ENCODE measurements around the gene IL10RB.

IL10RB gene

GRCh38 chr21:33325222-33326067 lies 59.3 kb downstream of the IL10RB start:
- Histone ChIP-seq H3K36me3 (ENCODE audit: control insufficient read depth, insufficient read depth, low read length) (no peaks in the 10 kb centered on the region), H3K27me3 (ENCODE audit: control insufficient read depth, insufficient read depth, low read length) (no peaks in the 10 kb centered on the region), H3K9me3 (ENCODE audit: control insufficient read depth, insufficient read depth, low read length) (no peaks in the 10 kb centered on the region), H3K4me1 (ENCODE audit: control insufficient read depth, insufficient read depth, low read length) (no peaks in the 10 kb centered on the region), H3K4me3 (ENCODE audit: low read length) (peak overlapping the region; percentile 86; the same call in 1 of the 2 replicates), H3K27ac (ENCODE audit: low read length) (no peak overlapping the region)
- WGBS (ENCODE audit: insufficient coverage, insufficient read length): no CpG with 5 or more reads among the region's 28 CpGs
- DNase-seq (ENCODE audit: low read depth, low spot score): no peak

GRCh38 chr21:33327326-33327725 lies 61.2 kb downstream of the IL10RB start:
- no peak for DNase-seq (ENCODE audit: low read depth, low spot score)
- Histone ChIP-seq H3K27ac (ENCODE audit: low read length) (no peak overlapping the region), H3K4me3 (ENCODE audit: low read length) (no peak overlapping the region), H3K9me3 (ENCODE audit: control insufficient read depth, insufficient read depth, low read length) (no peaks in the 10 kb centered on the region), H3K36me3 (ENCODE audit: control insufficient read depth, insufficient read depth, low read length) (no peaks in the 10 kb centered on the region), H3K27me3 (ENCODE audit: control insufficient read depth, insufficient read depth, low read length) (no peaks in the 10 kb centered on the region), H3K4me1 (ENCODE audit: control insufficient read depth, insufficient read depth, low read length) (no peaks in the 10 kb centered on the region)
- WGBS (ENCODE audit: insufficient coverage, insufficient read length): no CpG with 5 or more reads among the region's 3 CpGs

- no peak for DNase-seq (ENCODE audit: low read depth, low spot score)
- H3K27ac ChIP-seq (ENCODE audit: low read length): no peak overlapping the region
- no peaks in the 10 kb centered on the region for H3K27me3 ChIP-seq (ENCODE audit: control insufficient read depth, insufficient read depth, low read length)
- H3K36me3 ChIP-seq (ENCODE audit: control insufficient read depth, insufficient read depth, low read length): no peaks in the 10 kb centered on the region
- WGBS (ENCODE audit: insufficient coverage, insufficient read length): no CpG with 5 or more reads among the region's 7 CpGs
- H3K9me3 ChIP-seq (ENCODE audit: control insufficient read depth, insufficient read depth, low read length): no peaks in the 10 kb centered on the region
- no peaks in the 10 kb centered on the region for H3K4me1 ChIP-seq (ENCODE audit: control insufficient read depth, insufficient read depth, low read length)
- no peak overlapping the region for H3K4me3 ChIP-seq (ENCODE audit: low read length)
Observed at GRCh38 chr21:33327792-33328433, 61.7 kb downstream of the IL10RB start.

GRCh38 chr21:33330726-33331125 lies 64.6 kb downstream of the IL10RB start:
- Histone ChIP-seq H3K27ac (ENCODE audit: low read length) (no peak overlapping the region), H3K4me3 (ENCODE audit: low read length) (no peak overlapping the region), H3K36me3 (ENCODE audit: control insufficient read depth, insufficient read depth, low read length) (no peaks in the 10 kb centered on the region), H3K4me1 (ENCODE audit: control insufficient read depth, insufficient read depth, low read length) (no peaks in the 10 kb centered on the region), H3K9me3 (ENCODE audit: control insufficient read depth, insufficient read depth, low read length) (no peaks in the 10 kb centered on the region), H3K27me3 (ENCODE audit: control insufficient read depth, insufficient read depth, low read length) (no peaks in the 10 kb centered on the region)
- no peak for DNase-seq (ENCODE audit: low read depth, low spot score)
- WGBS (ENCODE audit: insufficient coverage, insufficient read length): no CpG with 5 or more reads among the region's 3 CpGs

- no peaks in the 10 kb centered on the region for H3K4me1 ChIP-seq (ENCODE audit: control insufficient read depth, insufficient read depth, low read length)
- H3K27ac ChIP-seq (ENCODE audit: low read length): no peak overlapping the region
- DNase-seq (ENCODE audit: low read depth, low spot score): no peak
- no CpG with 5 or more reads among the region's 1 CpG for WGBS (ENCODE audit: insufficient coverage, insufficient read length)
- no peak overlapping the region for H3K4me3 ChIP-seq (ENCODE audit: low read length)
- no peaks in the 10 kb centered on the region for H3K27me3 ChIP-seq (ENCODE audit: control insufficient read depth, insufficient read depth, low read length)
- no peaks in the 10 kb centered on the region; the same call in 1 of the 2 replicates for H3K36me3 ChIP-seq (ENCODE audit: control insufficient read depth, insufficient read depth, low read length)
- no peaks in the 10 kb centered on the region for H3K9me3 ChIP-seq (ENCODE audit: control insufficient read depth, insufficient read depth, low read length)
Observed at GRCh38 chr21:33332143-33332542, 66.0 kb downstream of the IL10RB start.

GRCh38 chr21:33334191-33334590 lies 68.0 kb downstream of the IL10RB start:
- WGBS (ENCODE audit: insufficient coverage, insufficient read length): no CpG with 5 or more reads among the region's 4 CpGs

GRCh38 chr21:33334824-33335223 lies 68.7 kb downstream of the IL10RB start:
- H3K27me3 ChIP-seq (ENCODE audit: control insufficient read depth, insufficient read depth, low read length): no peaks in the 10 kb centered on the region
- H3K4me1 ChIP-seq (ENCODE audit: control insufficient read depth, insufficient read depth, low read length): no peaks in the 10 kb centered on the region
- H3K4me3 ChIP-seq (ENCODE audit: low read length): no peak overlapping the region
- no CpG with 5 or more reads among the region's 2 CpGs for WGBS (ENCODE audit: insufficient coverage, insufficient read length)
- no peak for DNase-seq (ENCODE audit: low read depth, low spot score)
- no peaks in the 10 kb centered on the region for H3K9me3 ChIP-seq (ENCODE audit: control insufficient read depth, insufficient read depth, low read length)
- H3K36me3 ChIP-seq (ENCODE audit: control insufficient read depth, insufficient read depth, low read length): peaks cover 2% of the 10 kb centered on the region; the same call in 1 of the 2 replicates
- H3K27ac ChIP-seq (ENCODE audit: low read length): no peak overlapping the region

More at GRCh38 chr21:33334191-33334590, 68.0 kb downstream of the IL10RB start:
- Histone ChIP-seq H3K9me3 (ENCODE audit: control insufficient read depth, insufficient read depth, low read length) (no peaks in the 10 kb centered on the region), H3K4me3 (ENCODE audit: low read length) (no peak overlapping the region), H3K27ac (ENCODE audit: low read length) (no peak overlapping the region), H3K4me1 (ENCODE audit: control insufficient read depth, insufficient read depth, low read length) (no peaks in the 10 kb centered on the region), H3K36me3 (ENCODE audit: control insufficient read depth, insufficient read depth, low read length) (peaks cover 2% of the 10 kb centered on the region; the same call in 1 of the 2 replicates), H3K27me3 (ENCODE audit: control insufficient read depth, insufficient read depth, low read length) (no peaks in the 10 kb centered on the region)
- DNase-seq (ENCODE audit: low read depth, low spot score): no peak

GRCh38 chr21:33339135-33339534 lies 73.0 kb downstream of the IL10RB start:
- WGBS (ENCODE audit: insufficient coverage, insufficient read length): no CpG with 5 or more reads among the region's 1 CpG

GRCh38 chr21:33339918-33340317 lies 73.8 kb downstream of the IL10RB start:
- Histone ChIP-seq H3K4me1 (ENCODE audit: control insufficient read depth, insufficient read depth, low read length) (no peaks in the 10 kb centered on the region), H3K36me3 (ENCODE audit: control insufficient read depth, insufficient read depth, low read length) (peaks cover 2% of the 10 kb centered on the region; the same call in 1 of the 2 replicates), H3K9me3 (ENCODE audit: control insufficient read depth, insufficient read depth, low read length) (no peaks in the 10 kb centered on the region), H3K27ac (ENCODE audit: low read length) (no peak overlapping the region), H3K27me3 (ENCODE audit: control insufficient read depth, insufficient read depth, low read length) (no peaks in the 10 kb centered on the region), H3K4me3 (ENCODE audit: low read length) (no peak overlapping the region)
- no peak for DNase-seq (ENCODE audit: low read depth, low spot score)
- no CpG with 5 or more reads among the region's 2 CpGs for WGBS (ENCODE audit: insufficient coverage, insufficient read length)

More at GRCh38 chr21:33339135-33339534, 73.0 kb downstream of the IL10RB start:
- DNase-seq (ENCODE audit: low read depth, low spot score): no peak
- H3K4me1 ChIP-seq (ENCODE audit: control insufficient read depth, insufficient read depth, low read length): no peaks in the 10 kb centered on the region
- H3K9me3 ChIP-seq (ENCODE audit: control insufficient read depth, insufficient read depth, low read length): no peaks in the 10 kb centered on the region
- no peak overlapping the region for H3K4me3 ChIP-seq (ENCODE audit: low read length)
- H3K27me3 ChIP-seq (ENCODE audit: control insufficient read depth, insufficient read depth, low read length): no peaks in the 10 kb centered on the region
- H3K27ac ChIP-seq (ENCODE audit: low read length): no peak overlapping the region
- peaks cover 2% of the 10 kb centered on the region; the same call in 1 of the 2 replicates for H3K36me3 ChIP-seq (ENCODE audit: control insufficient read depth, insufficient read depth, low read length)

- WGBS (ENCODE audit: insufficient coverage, insufficient read length): no CpG with 5 or more reads among the region's 5 CpGs
- no peak for DNase-seq (ENCODE audit: low read depth, low spot score)
- no peak overlapping the region for H3K27ac ChIP-seq (ENCODE audit: low read length)
- no peaks in the 10 kb centered on the region for H3K27me3 ChIP-seq (ENCODE audit: control insufficient read depth, insufficient read depth, low read length)
- no peak overlapping the region for H3K4me3 ChIP-seq (ENCODE audit: low read length)
- H3K4me1 ChIP-seq (ENCODE audit: control insufficient read depth, insufficient read depth, low read length): no peaks in the 10 kb centered on the region
- no peaks in the 10 kb centered on the region for H3K9me3 ChIP-seq (ENCODE audit: control insufficient read depth, insufficient read depth, low read length)
- H3K36me3 ChIP-seq (ENCODE audit: control insufficient read depth, insufficient read depth, low read length): no peaks in the 10 kb centered on the region; the same call in 1 of the 2 replicates
Observed at GRCh38 chr21:33345751-33346238, 79.6 kb downstream of the IL10RB start.
